ENCODE measurements around the gene IER3.

The IER3 gene

DNA sequence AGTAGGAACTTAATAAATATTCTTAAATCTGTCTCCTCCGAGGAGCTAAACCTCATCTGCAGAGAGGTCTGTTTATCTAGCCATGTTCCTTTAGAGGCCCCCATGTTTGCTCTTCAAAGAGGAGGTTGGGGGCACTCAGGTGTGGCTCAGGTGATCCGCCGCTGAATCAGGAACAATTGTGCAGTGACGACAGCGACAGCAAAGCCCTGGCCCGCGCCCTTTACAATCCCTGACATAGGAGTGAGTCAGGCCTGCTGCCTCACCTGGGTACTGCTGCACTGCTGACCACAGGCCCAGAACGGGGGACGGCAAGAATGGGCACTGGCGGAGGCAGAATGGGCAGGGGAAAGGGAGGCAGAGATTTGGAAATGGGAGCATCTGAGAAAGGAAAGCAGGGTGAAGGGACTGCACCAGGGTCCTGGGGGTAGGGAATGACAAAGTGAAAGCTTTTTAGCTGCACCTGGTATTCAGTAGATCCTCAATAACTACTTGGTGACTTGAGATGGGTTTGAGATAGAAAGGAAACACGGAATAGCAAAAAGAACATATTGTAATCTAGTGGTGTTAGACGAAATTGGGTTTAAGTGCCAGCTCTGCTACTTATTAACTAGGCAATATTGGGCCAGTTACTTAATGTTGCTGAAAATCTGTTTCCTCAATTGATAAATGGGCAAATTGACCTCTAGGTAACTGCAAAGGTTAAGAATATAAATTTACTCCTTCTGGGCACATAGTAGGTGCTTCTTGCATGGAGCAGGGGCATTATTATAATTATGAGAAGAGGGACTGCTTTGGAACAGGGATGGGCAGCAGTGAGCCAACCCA is 5.4 kb upstream of the IER3 start:
- H3K4me3 ChIP-seq (ENCODE audit: severe bottlenecking), result no peak overlapping the region
- H3K36me3 ChIP-seq (ENCODE audit: low read depth), result no peaks in the 10 kb centered on the region
- no peaks in the 10 kb centered on the region for H3K9me3 ChIP-seq (ENCODE audit: severe bottlenecking)
- no peaks in the 10 kb centered on the region for H3K27me3 ChIP-seq (ENCODE audit: insufficient read depth, poor library complexity, severe bottlenecking)
- peak overlapping the region; percentile 98 for H3K27ac ChIP-seq (ENCODE audit: poor library complexity, severe bottlenecking)
- ATAC-seq (ENCODE audit: low read depth) (peak; percentile 52), DNase-seq (ENCODE audit: low spot score) (peak; percentile 88)
- TF ChIP-seq, protein P1, sequence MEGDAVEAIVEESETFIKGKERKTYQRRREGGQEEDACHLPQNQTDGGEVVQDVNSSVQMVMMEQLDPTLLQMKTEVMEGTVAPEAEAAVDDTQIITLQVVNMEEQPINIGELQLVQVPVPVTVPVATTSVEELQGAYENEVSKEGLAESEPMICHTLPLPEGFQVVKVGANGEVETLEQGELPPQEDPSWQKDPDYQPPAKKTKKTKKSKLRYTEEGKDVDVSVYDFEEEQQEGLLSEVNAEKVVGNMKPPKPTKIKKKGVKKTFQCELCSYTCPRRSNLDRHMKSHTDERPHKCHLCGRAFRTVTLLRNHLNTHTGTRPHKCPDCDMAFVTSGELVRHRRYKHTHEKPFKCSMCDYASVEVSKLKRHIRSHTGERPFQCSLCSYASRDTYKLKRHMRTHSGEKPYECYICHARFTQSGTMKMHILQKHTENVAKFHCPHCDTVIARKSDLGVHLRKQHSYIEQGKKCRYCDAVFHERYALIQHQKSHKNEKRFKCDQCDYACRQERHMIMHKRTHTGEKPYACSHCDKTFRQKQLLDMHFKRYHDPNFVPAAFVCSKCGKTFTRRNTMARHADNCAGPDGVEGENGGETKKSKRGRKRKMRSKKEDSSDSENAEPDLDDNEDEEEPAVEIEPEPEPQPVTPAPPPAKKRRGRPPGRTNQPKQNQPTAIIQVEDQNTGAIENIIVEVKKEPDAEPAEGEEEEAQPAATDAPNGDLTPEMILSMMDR (IDR thresholded peaks at IDR 0.05; ENCODE audit: poor library complexity, severe bottlenecking), result no peak
- peaks cover 63% of the 10 kb centered on the region for H3K4me1 ChIP-seq (ENCODE audit: insufficient read depth, poor library complexity, severe bottlenecking)

DNA sequence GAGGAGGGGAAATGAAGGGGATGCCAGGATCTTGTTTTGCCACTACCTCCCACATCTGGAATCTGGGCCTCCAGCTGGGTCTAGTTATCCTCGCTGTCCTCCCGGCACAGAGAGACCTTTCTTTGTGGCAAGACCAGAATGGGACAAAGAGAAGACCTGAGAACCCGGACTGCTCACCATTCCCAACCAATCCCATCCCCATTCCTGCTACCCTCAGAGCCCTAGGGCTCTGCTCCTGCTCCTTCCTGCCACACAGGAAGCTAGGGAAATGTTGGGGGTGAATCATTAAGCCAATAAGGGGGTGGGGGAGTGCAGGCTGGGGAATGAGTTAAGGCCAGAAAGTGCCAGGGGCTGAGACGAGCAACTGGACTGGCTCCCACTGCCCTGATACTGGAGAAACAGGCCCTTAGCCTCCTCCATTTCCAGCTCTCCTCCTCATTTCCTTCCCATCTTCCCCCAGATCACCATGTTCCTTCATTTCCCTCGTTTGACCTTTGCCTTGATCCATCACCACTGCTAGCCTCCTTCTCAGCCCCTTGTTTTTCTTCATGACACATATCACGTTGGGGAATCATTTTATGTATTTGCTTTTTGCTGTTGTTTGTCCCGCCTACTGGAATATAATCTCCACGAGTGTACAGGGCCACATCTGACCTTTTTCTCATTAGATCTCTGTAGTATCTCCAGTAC is 4.6 kb upstream of the IER3 start:
- peaks cover 55% of the 10 kb centered on the region for H3K4me1 ChIP-seq (ENCODE audit: insufficient read depth, poor library complexity, severe bottlenecking)
- TF ChIP-seq, protein P1 (IDR thresholded peaks at IDR 0.05; ENCODE audit: poor library complexity, severe bottlenecking), result no peak
- H3K27ac ChIP-seq (ENCODE audit: poor library complexity, severe bottlenecking), result peak overlapping the region; percentile 98
- H3K36me3 ChIP-seq (ENCODE audit: low read depth), result peaks cover 3% of the 10 kb centered on the region
- H3K9me3 ChIP-seq (ENCODE audit: severe bottlenecking), result no peaks in the 10 kb centered on the region
- ATAC-seq (ENCODE audit: low read depth) (peak; percentile 20), DNase-seq (ENCODE audit: low spot score) (no peak)
- H3K27me3 ChIP-seq (ENCODE audit: insufficient read depth, poor library complexity, severe bottlenecking), result no peaks in the 10 kb centered on the region
- no peak overlapping the region for H3K4me3 ChIP-seq (ENCODE audit: severe bottlenecking)

DNA sequence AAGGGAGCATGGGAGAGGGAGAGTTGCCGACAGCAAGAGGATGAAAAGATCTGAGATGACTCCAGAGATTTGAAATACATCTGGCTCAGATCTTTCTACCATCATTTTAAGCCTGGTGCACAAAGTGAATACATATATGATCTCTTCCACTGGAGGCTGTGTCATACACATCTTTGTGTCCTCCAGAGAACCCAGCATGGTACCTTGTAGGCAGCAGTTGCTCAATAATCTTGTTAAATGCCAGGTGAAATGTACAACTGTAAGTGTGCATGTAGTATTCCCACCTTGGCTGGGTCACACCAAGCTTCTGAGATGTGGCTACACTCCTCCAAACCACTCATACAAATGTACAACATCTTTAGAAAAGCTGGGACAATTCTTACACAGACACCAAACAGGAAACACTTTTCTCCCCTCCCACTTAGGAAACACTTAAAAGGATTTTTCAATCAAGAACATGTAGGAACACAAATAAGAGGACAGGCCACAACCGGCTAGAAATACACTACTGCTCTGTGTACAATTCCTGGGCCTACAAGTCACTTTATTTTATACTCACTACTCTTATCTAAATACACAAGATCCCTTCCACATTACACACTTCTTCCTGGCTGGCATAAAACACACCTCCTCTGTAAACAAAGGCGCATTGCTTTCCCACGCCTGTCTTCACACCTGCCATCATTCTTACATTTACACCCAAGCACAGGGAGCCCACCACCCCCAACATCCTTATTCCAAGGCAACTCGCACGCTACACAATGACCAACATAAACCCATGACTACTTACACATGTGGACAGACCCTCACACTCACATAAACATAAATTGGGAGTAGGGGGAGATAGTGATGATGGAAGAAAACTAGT is 3.8 kb upstream of the IER3 start:
- H3K27ac ChIP-seq (ENCODE audit: poor library complexity, severe bottlenecking), result peak overlapping the region; percentile 98
- no peak overlapping the region for H3K4me3 ChIP-seq (ENCODE audit: severe bottlenecking)
- DNase-seq (ENCODE audit: low spot score) (no peak), ATAC-seq (ENCODE audit: low read depth) (0 out of 3 replicates have a peak, but pooled peaks have one; percentile 3)
- peaks cover 52% of the 10 kb centered on the region for H3K4me1 ChIP-seq (ENCODE audit: insufficient read depth, poor library complexity, severe bottlenecking)
- TF ChIP-seq, protein P1 (IDR thresholded peaks at IDR 0.05; ENCODE audit: poor library complexity, severe bottlenecking), result no peak
- peaks cover 12% of the 10 kb centered on the region for H3K36me3 ChIP-seq (ENCODE audit: low read depth)
- no peaks in the 10 kb centered on the region for H3K27me3 ChIP-seq (ENCODE audit: insufficient read depth, poor library complexity, severe bottlenecking)
- no peaks in the 10 kb centered on the region for H3K9me3 ChIP-seq (ENCODE audit: severe bottlenecking)

DNA sequence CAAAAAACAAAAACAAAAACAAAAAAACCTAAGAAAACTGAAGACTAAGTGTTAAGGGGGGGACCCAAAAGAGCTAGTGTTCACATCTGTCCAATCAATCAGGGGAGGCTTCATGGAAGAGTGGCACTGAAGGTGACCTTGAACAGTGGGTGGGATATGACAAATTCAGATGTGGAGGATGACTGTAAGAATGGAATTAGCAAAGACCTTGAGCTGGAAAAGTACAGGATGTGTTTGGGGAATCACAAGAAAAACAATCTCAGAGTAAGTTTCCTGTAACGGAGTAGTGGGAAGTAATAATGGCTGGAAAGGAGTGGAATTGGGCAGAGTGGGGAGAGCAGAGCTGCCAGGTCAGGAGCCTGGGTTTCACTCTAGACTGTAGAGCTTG is 2.9 kb upstream of the IER3 start:
- Histone ChIP-seq H3K9me3 (ENCODE audit: severe bottlenecking) (no peaks in the 10 kb centered on the region), H3K4me3 (ENCODE audit: severe bottlenecking) (no peak overlapping the region), H3K27me3 (ENCODE audit: insufficient read depth, poor library complexity, severe bottlenecking) (no peaks in the 10 kb centered on the region), H3K27ac (ENCODE audit: poor library complexity, severe bottlenecking) (peak overlapping the region; percentile 98), H3K4me1 (ENCODE audit: insufficient read depth, poor library complexity, severe bottlenecking) (peaks cover 45% of the 10 kb centered on the region), H3K36me3 (ENCODE audit: low read depth) (peaks cover 14% of the 10 kb centered on the region)
- ATAC-seq (ENCODE audit: low read depth) (no peak), DNase-seq (ENCODE audit: low spot score) (no peak)
- TF ChIP-seq, protein P1 (IDR thresholded peaks at IDR 0.05; ENCODE audit: poor library complexity, severe bottlenecking), result no peak
